DND-41 (cell line): ENCODE data around the gene ZSCAN12.

Experiments used
- CTCF ChIP-seq: IDR thresholded peaks from 2 replicates; pipeline ENCODE4 v1.5.1; 2012; ENCODE audit warnings: borderline replicate concordance, low read length, moderate library complexity, mild to moderate bottlenecking; ENCODE audit not compliant: poor library complexity, severe bottlenecking; ENCODE audit errors: extremely low read depth
- EZH2 ChIP-seq: IDR thresholded peaks from 3 replicates; pipeline ENCODE4 v1.6.1; 2012; ENCODE audit warnings: borderline replicate concordance, low read depth, mild to moderate bottlenecking, moderate library complexity, low read length, inconsistent platforms; ENCODE audit not compliant: severe bottlenecking

GRCh38 chr6:28383235-28384142 lies 16.1 kb downstream of the ZSCAN12 start:
- TF ChIP-seq CTCF: no peak
- no peak for TF ChIP-seq EZH2
